Ishikawa (cell line): Measurements from ENCODE around the gene INSIG1.

Source experiments
- CEBPB ChIP-seq: IDR thresholded peaks from 2 replicates; pipeline ENCODE4 v1.6.1; 2012
- CREB1 ChIP-seq: IDR thresholded peaks from 2 replicates; pipeline ENCODE4 v1.6.1; 2012; ENCODE audit warnings: low read depth
- EP300 ChIP-seq: IDR thresholded peaks from 2 replicates; pipeline ENCODE4 v1.6.1; 2012; ENCODE audit warnings: borderline replicate concordance
- FOXM1 ChIP-seq: IDR thresholded peaks from 2 replicates; pipeline ENCODE4 v1.6.1; 2012; ENCODE audit warnings: low read depth, borderline replicate concordance
- NFIC ChIP-seq: IDR thresholded peaks from 2 replicates; pipeline ENCODE4 v1.6.1; 2012
- REST ChIP-seq: IDR thresholded peaks from 2 replicates; pipeline ENCODE4 v1.6.1; 2012; ENCODE audit warnings: low read depth, mild to moderate bottlenecking
- TAF1 ChIP-seq: IDR thresholded peaks from 2 replicates; pipeline ENCODE4 v1.6.1; 2012; ENCODE audit warnings: low read depth, mild to moderate bottlenecking
- TCF12 ChIP-seq: IDR thresholded peaks from 2 replicates; pipeline ENCODE4 v1.6.1; 2012; ENCODE audit warnings: low read depth
- USF1 ChIP-seq: IDR thresholded peaks from 2 replicates; pipeline ENCODE4 v1.6.1; 2012
- YY1 ChIP-seq: IDR thresholded peaks from 2 replicates; pipeline ENCODE4 v1.6.1; 2012; ENCODE audit warnings: low read depth
- ZBTB7A ChIP-seq: IDR thresholded peaks from 2 replicates; pipeline ENCODE4 v1.6.1; 2012; ENCODE audit warnings: low read depth
- TF ChIP-seq, protein P1 (sequence below): IDR thresholded peaks from 2 replicates; pipeline ENCODE4 v1.6.1; 2012

DNA sequence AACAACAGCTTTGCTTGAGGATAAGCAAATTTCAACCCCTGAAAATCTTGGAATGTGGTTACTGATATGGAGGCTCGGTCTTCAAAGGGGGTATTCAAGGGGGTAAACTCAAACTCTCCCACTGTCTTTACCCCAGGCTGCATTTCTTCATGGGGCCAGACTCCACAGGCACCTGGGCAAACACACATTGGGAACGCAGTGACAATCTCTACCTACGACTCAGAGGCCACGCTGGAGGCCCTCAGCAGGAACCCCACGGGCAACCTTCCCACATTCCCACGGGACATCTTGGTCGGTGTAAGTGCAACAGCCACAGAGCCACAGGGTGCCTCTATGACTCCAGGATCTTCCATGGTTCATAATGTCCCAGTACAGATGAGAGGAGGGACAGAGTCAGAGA lies 2.2 kb upstream of the INSIG1 start:
- TF ChIP-seq EP300 (no peak), USF1 (no peak), CREB1 (no peak), TAF1 (no peak), REST (no peak), NFIC (no peak), FOXM1 (no peak), CEBPB (no peak), YY1 (no peak), TCF12 (no peak), ZBTB7A (no peak)
- TF ChIP-seq, protein P1, sequence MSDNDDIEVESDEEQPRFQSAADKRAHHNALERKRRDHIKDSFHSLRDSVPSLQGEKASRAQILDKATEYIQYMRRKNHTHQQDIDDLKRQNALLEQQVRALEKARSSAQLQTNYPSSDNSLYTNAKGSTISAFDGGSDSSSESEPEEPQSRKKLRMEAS, result no peak
